Mesendoderm (in vitro differentiated cells): Measurements from ENCODE around the gene AP4E1.
"Not testable (repeated sequence)": the region's sequence is repeated elsewhere in the genome, so short reads cannot be mapped to it uniquely, and the experiment has no call there.

Experiments used
- DNase-seq: peaks from one replicate; pipeline ENCODE4 v3.0.0; 2013
- H2AK5ac ChIP-seq: 2 replicates; pipeline ENCODE4 v1.6.1; 2013; ENCODE audit warnings: low read length, inconsistent platforms
- H2BK120ac ChIP-seq: 2 replicates; pipeline ENCODE4 v1.6.1; 2013; ENCODE audit warnings: low read depth, mild to moderate bottlenecking, low read length, moderate library complexity, mixed read lengths
- H2BK15ac ChIP-seq: replicated peaks from 2 replicates; pipeline ENCODE4 v1.6.1; 2013; ENCODE audit warnings: low read depth, mild to moderate bottlenecking, moderate library complexity
- H2BK5ac ChIP-seq: 2 replicates; pipeline ENCODE4 v1.6.1; 2013; ENCODE audit warnings: low read length, inconsistent platforms
- H3K18ac ChIP-seq: 2 replicates; pipeline ENCODE4 v1.6.1; 2013; ENCODE audit warnings: mild to moderate bottlenecking, low read length, mixed read lengths
- H3K23ac ChIP-seq: one replicate; pipeline ENCODE4 v1.6.1; 2013; ENCODE audit warnings: low read length
- H3K27ac ChIP-seq: 2 replicates; pipeline ENCODE4 v1.5.1; 2013; ENCODE audit warnings: low read depth, mild to moderate bottlenecking, inconsistent platforms, low read length, moderate library complexity
- H3K27me3 ChIP-seq: 2 replicates; pipeline ENCODE4 v1.6.1; 2013; ENCODE audit warnings: low read length, control low read depth, mild to moderate bottlenecking, inconsistent platforms; ENCODE audit not compliant: insufficient read depth, poor library complexity
- H3K36me3 ChIP-seq: 2 replicates; pipeline ENCODE4 v1.6.1; 2013; ENCODE audit warnings: low read length, inconsistent platforms; ENCODE audit not compliant: control insufficient read depth, insufficient read depth
- H3K4ac ChIP-seq: one replicate; pipeline ENCODE4 v1.6.1; 2013; ENCODE audit warnings: low read depth, mild to moderate bottlenecking, low read length, moderate library complexity
- H3K4me1 ChIP-seq: 2 replicates; pipeline ENCODE4 v1.6.1; 2013; ENCODE audit warnings: low read depth, low read length, inconsistent platforms; ENCODE audit not compliant: control insufficient read depth
- H3K4me2 ChIP-seq: 2 replicates; pipeline ENCODE4 v1.6.1; 2013; ENCODE audit warnings: low read length
- H3K4me3 ChIP-seq: 2 replicates; pipeline ENCODE4 v1.5.1; 2013; ENCODE audit warnings: mild to moderate bottlenecking, low read length
- H3K56ac ChIP-seq: one replicate; pipeline ENCODE4 v1.6.1; 2013; ENCODE audit warnings: low read length
- H3K79me1 ChIP-seq: 2 replicates; pipeline ENCODE4 v1.6.1; 2013; ENCODE audit warnings: low read length, inconsistent platforms
- H3K79me2 ChIP-seq: 2 replicates; pipeline ENCODE4 v1.6.1; 2013; ENCODE audit warnings: mild to moderate bottlenecking, low read length; ENCODE audit not compliant: control insufficient read depth, insufficient read depth
- H3K9ac ChIP-seq: 2 replicates; pipeline ENCODE4 v1.6.1; 2013; ENCODE audit warnings: low read length, inconsistent platforms
- H4K5ac ChIP-seq: one replicate; pipeline ENCODE4 v1.6.1; 2013; ENCODE audit warnings: low read length
- H4K8ac ChIP-seq: one replicate; pipeline ENCODE4 v1.6.1; 2013; ENCODE audit warnings: low read depth, mild to moderate bottlenecking, control low read depth, low read length, moderate library complexity
- WGBS: extraction: QIAGEN DNeasy Blood & Tissue Kit; methylation state at CpG from one replicate; pipeline ENCODE4 v1.1.7; 2013; ENCODE audit warnings: low lambda C conversion rate, missing lambda C conversion rate; ENCODE audit not compliant: insufficient coverage; ENCODE audit errors: extremely low coverage; 5-methylcytosine and 5-hydroxymethylcytosine counted together

Gene AP4E1

GRCh38 chr15:50871832-50872231, 36.7 kb upstream of the AP4E1 start:
- H3K4me2 ChIP-seq, result no peak overlapping the region
- H3K79me1 ChIP-seq, result no peaks in the 10 kb centered on the region
- H3K56ac ChIP-seq, result no peak overlapping the region
- H3K23ac ChIP-seq, result no peak overlapping the region
- no peak overlapping the region for H3K18ac ChIP-seq
- H3K4me3 ChIP-seq, result no peak overlapping the region
- H3K4me1 ChIP-seq, result peaks cover 3% of the 10 kb centered on the region
- H3K36me3 ChIP-seq, result no peaks in the 10 kb centered on the region
- H3K4ac ChIP-seq, result no peak overlapping the region
- H3K27ac ChIP-seq, result no peak overlapping the region
- WGBS, result no CpG with 5 or more reads among the region's 1 CpG
- H2BK5ac ChIP-seq, result no peak overlapping the region
- no peak overlapping the region for H2AK5ac ChIP-seq
- no peak overlapping the region for H4K8ac ChIP-seq
- no peaks in the 10 kb centered on the region for H3K79me2 ChIP-seq
- H3K9ac ChIP-seq, result no peak overlapping the region
- H2BK15ac ChIP-seq, result no peak overlapping the region
- no peak overlapping the region for H4K5ac ChIP-seq
- DNase-seq, result no peak
- no peaks in the 10 kb centered on the region for H3K27me3 ChIP-seq
- H2BK120ac ChIP-seq, result no peak overlapping the region

GRCh38 chr15:50872832-50873426, 35.6 kb upstream of the AP4E1 start:
- Histone ChIP-seq H3K4ac (no peak overlapping the region), H3K27me3 (no peaks in the 10 kb centered on the region), H3K79me2 (no peaks in the 10 kb centered on the region), H3K18ac (no peak overlapping the region), H3K4me1 (no peaks in the 10 kb centered on the region), H3K27ac (no peak overlapping the region), H2BK120ac (no peak overlapping the region), H3K4me2 (no peak overlapping the region), H4K5ac (no peak overlapping the region), H3K4me3 (no peak overlapping the region), H2AK5ac (no peak overlapping the region), H2BK15ac (no peak overlapping the region), H4K8ac (no peak overlapping the region), H2BK5ac (no peak overlapping the region), H3K23ac (no peak overlapping the region), H3K9ac (no peak overlapping the region), H3K36me3 (no peaks in the 10 kb centered on the region), H3K79me1 (no peaks in the 10 kb centered on the region), H3K56ac (no peak overlapping the region)
- no peak for DNase-seq
- no CpG with 5 or more reads among the region's 3 CpGs for WGBS

DNA sequence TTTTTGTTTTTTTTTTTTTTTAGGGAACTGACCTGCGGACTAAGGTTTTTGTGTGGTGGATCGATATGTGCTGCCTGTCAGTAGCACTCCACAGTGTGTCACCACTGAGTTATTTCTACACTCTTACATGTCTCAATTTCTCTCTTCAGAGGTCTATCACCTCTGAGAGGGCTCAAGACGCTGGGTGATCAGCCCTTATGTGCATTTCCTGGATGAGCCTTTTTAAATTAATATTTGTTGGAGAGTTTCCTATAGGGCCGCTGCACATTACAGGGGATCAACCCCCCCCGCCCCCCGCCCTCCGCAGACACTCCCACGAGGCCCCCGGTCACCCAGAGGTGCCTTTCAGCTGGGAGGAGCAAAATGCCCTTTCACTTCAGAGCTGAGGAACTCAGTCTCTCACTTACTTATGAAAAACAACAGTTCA, 34.5 kb upstream of the AP4E1 start:
- no peak overlapping the region for H4K8ac ChIP-seq
- no peaks in the 10 kb centered on the region for H3K79me2 ChIP-seq
- H2AK5ac ChIP-seq, result no peak overlapping the region
- H3K27ac ChIP-seq, result no peak overlapping the region
- no peak overlapping the region for H3K4me3 ChIP-seq
- no peaks in the 10 kb centered on the region for H3K27me3 ChIP-seq
- no peak overlapping the region for H3K56ac ChIP-seq
- H2BK15ac ChIP-seq, result no peak overlapping the region
- H2BK120ac ChIP-seq, result no peak overlapping the region
- H3K23ac ChIP-seq, result no peak overlapping the region
- peak; percentile 63 for DNase-seq
- H2BK5ac ChIP-seq, result no peak overlapping the region
- H3K4me2 ChIP-seq, result no peak overlapping the region
- H3K18ac ChIP-seq, result no peak overlapping the region
- no CpG with 5 or more reads among the region's 9 CpGs for WGBS
- H3K9ac ChIP-seq, result no peak overlapping the region
- H3K36me3 ChIP-seq, result no peaks in the 10 kb centered on the region
- no peak overlapping the region for H3K4ac ChIP-seq
- no peak overlapping the region for H4K5ac ChIP-seq
- H3K4me1 ChIP-seq, result no peaks in the 10 kb centered on the region
- H3K79me1 ChIP-seq, result no peaks in the 10 kb centered on the region

DNA sequence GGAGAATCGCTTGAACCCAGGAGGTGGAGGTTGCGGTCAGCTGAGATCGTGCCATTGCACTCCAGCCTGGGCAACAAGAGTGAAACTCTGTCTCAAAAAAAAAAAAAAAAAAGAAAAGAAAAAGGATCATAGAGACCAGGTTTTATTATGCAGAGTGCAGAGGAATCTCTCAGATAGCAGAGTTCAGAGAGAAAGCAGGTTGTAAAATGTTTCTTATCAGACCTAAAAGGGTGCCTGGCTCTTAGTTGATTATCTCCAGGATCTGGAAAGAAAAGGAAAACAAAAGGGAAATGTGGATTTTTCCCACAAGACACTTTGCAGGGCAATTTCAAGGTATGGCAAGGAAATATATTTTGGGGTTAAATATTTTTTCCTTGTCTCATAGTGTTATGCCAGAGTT, 33.2 kb upstream of the AP4E1 start:
- H3K18ac ChIP-seq, H3K9ac ChIP-seq, H3K27ac ChIP-seq, H2BK5ac ChIP-seq, H3K4me3 ChIP-seq, H2AK5ac ChIP-seq, H3K23ac ChIP-seq, H3K4me1 ChIP-seq, H3K79me2 ChIP-seq, H3K27me3 ChIP-seq, H4K5ac ChIP-seq, DNase-seq, H3K79me1 ChIP-seq, H3K36me3 ChIP-seq, H3K56ac ChIP-seq, H2BK120ac ChIP-seq, H3K4me2 ChIP-seq, H3K4ac ChIP-seq, H2BK15ac ChIP-seq, H4K8ac ChIP-seq: not testable (repeated sequence)
- no CpG with 5 or more reads among the region's 3 CpGs for WGBS

- Histone ChIP-seq H3K4me3 (no peak overlapping the region), H2BK15ac (no peak overlapping the region), H3K4me2 (no peak overlapping the region), H3K79me2 (no peaks in the 10 kb centered on the region), H2AK5ac (no peak overlapping the region), H3K36me3 (no peaks in the 10 kb centered on the region), H3K23ac (no peak overlapping the region), H4K8ac (no peak overlapping the region), H3K4me1 (no peaks in the 10 kb centered on the region), H4K5ac (no peak overlapping the region), H3K27me3 (no peaks in the 10 kb centered on the region), H3K4ac (no peak overlapping the region), H3K79me1 (no peaks in the 10 kb centered on the region), H3K9ac (no peak overlapping the region), H3K18ac (no peak overlapping the region), H3K56ac (no peak overlapping the region), H2BK120ac (no peak overlapping the region), H3K27ac (no peak overlapping the region), H2BK5ac (no peak overlapping the region)
- no peak for DNase-seq
- no CpG with 5 or more reads among the region's 19 CpGs for WGBS
Measured at GRCh38 chr15:50876260-50876988, 32.1 kb upstream of the AP4E1 start.

GRCh38 chr15:50876989-50877360, 31.5 kb upstream of the AP4E1 start:
- Histone ChIP-seq H3K79me1 (no peaks in the 10 kb centered on the region), H3K4me3 (no peak overlapping the region)

More at GRCh38 chr15:50876989-50877360, 31.5 kb upstream of the AP4E1 start:
- Histone ChIP-seq H3K23ac (no peak overlapping the region), H3K79me2 (no peaks in the 10 kb centered on the region), H3K4me2 (no peak overlapping the region), H4K8ac (no peak overlapping the region), H3K4ac (no peak overlapping the region), H2BK5ac (no peak overlapping the region), H2AK5ac (no peak overlapping the region), H3K4me1 (no peaks in the 10 kb centered on the region), H3K56ac (no peak overlapping the region), H3K9ac (no peak overlapping the region), H2BK120ac (no peak overlapping the region), H4K5ac (no peak overlapping the region), H3K18ac (no peak overlapping the region), H3K27ac (no peak overlapping the region), H3K36me3 (no peaks in the 10 kb centered on the region), H2BK15ac (no peak overlapping the region), H3K27me3 (no peaks in the 10 kb centered on the region)
- WGBS, result no CpG with 5 or more reads among the region's 8 CpGs
- DNase-seq, result peak; percentile 96
